H9 (cell line): Measurements from ENCODE around the gene TMEM250. TPM values are rescaled to one million over a fixed set of nuclear protein-coding genes. Genes with fewer than 3 reads are reported as not detected.

Source experiments
- DNase-seq: peaks from one replicate; pipeline ENCODE4 v3.0.0-alpha.2; 2017
- H2AFZ ChIP-seq: one replicate; pipeline ENCODE4 v1.6.1; 2013; ENCODE audit warnings: mild to moderate bottlenecking, low read length, control low read depth, moderate library complexity
- H2AK5ac ChIP-seq: 2 replicates; pipeline ENCODE4 v1.6.1; 2013; ENCODE audit warnings: low read length, control low read depth, mixed read lengths; ENCODE audit not compliant: insufficient read length
- H2BK120ac ChIP-seq: one replicate; pipeline ENCODE4 v1.6.1; 2013; ENCODE audit warnings: low read depth, mild to moderate bottlenecking, low read length, control low read depth, inconsistent platforms; ENCODE audit not compliant: poor library complexity, severe bottlenecking
- H2BK12ac ChIP-seq: 2 replicates; pipeline ENCODE4 v1.6.1; 2013; ENCODE audit warnings: low read length, control low read depth, mixed read lengths, low read depth; ENCODE audit not compliant: insufficient read length
- H2BK15ac ChIP-seq: 2 replicates; pipeline ENCODE4 v1.6.1; 2013; ENCODE audit warnings: low read depth, low read length, control low read depth
- H2BK20ac ChIP-seq: one replicate; pipeline ENCODE4 v1.6.1; 2013; ENCODE audit warnings: low read depth, mild to moderate bottlenecking, low read length, control low read depth, inconsistent platforms; ENCODE audit not compliant: poor library complexity, severe bottlenecking
- H2BK5ac ChIP-seq: 2 replicates; pipeline ENCODE4 v1.6.1; 2013; ENCODE audit warnings: low read length, control low read depth, mixed read lengths; ENCODE audit not compliant: insufficient read length
- H3K14ac ChIP-seq: 2 replicates; pipeline ENCODE4 v1.6.1; 2013; ENCODE audit warnings: low read length, control low read depth; ENCODE audit not compliant: insufficient read depth
- H3K18ac ChIP-seq: 2 replicates; pipeline ENCODE4 v1.6.1; 2013; ENCODE audit warnings: low read depth, mild to moderate bottlenecking, mixed read lengths, low read length, control low read depth; ENCODE audit not compliant: insufficient read length
- H3K23ac ChIP-seq: 2 replicates; pipeline ENCODE4 v1.6.1; 2013; ENCODE audit warnings: low read length, control low read depth, mixed read lengths, low read depth; ENCODE audit not compliant: insufficient read length
- H3K23me2 ChIP-seq: 2 replicates; pipeline ENCODE4 v1.6.1; 2013; ENCODE audit warnings: low read depth, mild to moderate bottlenecking, mixed read lengths, low read length, control low read depth; ENCODE audit not compliant: insufficient read length, poor library complexity, severe bottlenecking
- H3K27ac ChIP-seq: 2 replicates; pipeline ENCODE4 v1.5.1; 2013; ENCODE audit warnings: low read length, control low read depth, mixed read lengths, low read depth; ENCODE audit not compliant: insufficient read length
- H3K27me3 ChIP-seq: 2 replicates; pipeline ENCODE4 v1.6.1; 2013; ENCODE audit warnings: low read length, control low read depth, inconsistent platforms; ENCODE audit not compliant: insufficient read depth
- H3K4ac ChIP-seq: 2 replicates; pipeline ENCODE4 v1.6.1; 2013; ENCODE audit warnings: low read depth, mild to moderate bottlenecking, control low read depth, inconsistent platforms, low read length, moderate library complexity
- H3K4me1 ChIP-seq: 2 replicates; pipeline ENCODE4 v1.6.1; 2013; ENCODE audit warnings: low read length, control low read depth, inconsistent platforms; ENCODE audit not compliant: insufficient read depth
- H3K4me2 ChIP-seq: 2 replicates; pipeline ENCODE4 v1.6.1; 2013; ENCODE audit warnings: low read length, control low read depth, mixed read lengths; ENCODE audit not compliant: insufficient read length, insufficient read depth
- H3K56ac ChIP-seq: 2 replicates; pipeline ENCODE4 v1.6.1; 2013; ENCODE audit warnings: low read depth, mild to moderate bottlenecking, mixed read lengths, low read length, control low read depth; ENCODE audit not compliant: insufficient read length
- H3K79me1 ChIP-seq: 2 replicates; pipeline ENCODE4 v1.6.1; 2013; ENCODE audit warnings: low read depth, mild to moderate bottlenecking, moderate library complexity, low read length, control low read depth, inconsistent platforms; ENCODE audit not compliant: insufficient read depth, poor library complexity, severe bottlenecking
- H3K79me2 ChIP-seq: 2 replicates; pipeline ENCODE4 v1.6.1; 2013; ENCODE audit warnings: low read length, control low read depth, inconsistent platforms; ENCODE audit not compliant: insufficient read depth
- H3K9ac ChIP-seq: 2 replicates; pipeline ENCODE4 v1.6.1; 2013; ENCODE audit warnings: low read length, control low read depth, mixed read lengths; ENCODE audit not compliant: insufficient read length; ENCODE audit errors: extremely low read depth
- H3K9me3 ChIP-seq: one replicate; pipeline ENCODE4 v1.6.1; 2013; ENCODE audit warnings: low read depth, low read length, inconsistent platforms; ENCODE audit not compliant: control insufficient read depth
- H3T11ph ChIP-seq: one replicate; pipeline ENCODE4 v1.6.1; 2013; ENCODE audit warnings: mild to moderate bottlenecking, low read length, control low read depth, inconsistent platforms
- H4K20me1 ChIP-seq: one replicate; pipeline ENCODE4 v1.6.1; 2013; ENCODE audit not compliant: control insufficient read depth, insufficient read length, insufficient read depth
- H4K5ac ChIP-seq: 2 replicates; pipeline ENCODE4 v1.6.1; 2013; ENCODE audit warnings: low read depth, mild to moderate bottlenecking, mixed read lengths, low read length, control low read depth; ENCODE audit not compliant: insufficient read length
- H4K8ac ChIP-seq: replicated peaks from 2 replicates; pipeline ENCODE4 v1.6.1; 2013; ENCODE audit warnings: low read length, control low read depth, mixed read lengths, low read depth; ENCODE audit not compliant: insufficient read length
- H4K91ac ChIP-seq: 2 replicates; pipeline ENCODE4 v1.6.1; 2013; ENCODE audit warnings: low read depth, mild to moderate bottlenecking, moderate library complexity, mixed read lengths, low read length, control low read depth; ENCODE audit not compliant: insufficient read length
- H3K27ac Mint-ChIP-seq, 3 experiments: 2 replicates in 2 of 3; 3 replicates in 1 of 3; pipeline ENCODE4 v1.8.0; 2020 to 2021; ENCODE audit warnings: mixed read lengths in 3 of 3, mild to moderate bottlenecking in 1 of 3, moderate library complexity in 1 of 3
- H3K27me3 Mint-ChIP-seq: 2 replicates; pipeline ENCODE4 v1.8.0; 2021; ENCODE audit warnings: low read depth, mild to moderate bottlenecking, moderate library complexity, mixed read lengths
- H3K36me3 Mint-ChIP-seq, 3 experiments: 2 replicates in 2 of 3; 3 replicates in 1 of 3; pipeline ENCODE4 v1.8.0; 2020 to 2021; ENCODE audit warnings: low read depth in 3 of 3, mixed read lengths in 3 of 3; ENCODE audit not compliant: insufficient read depth in 1 of 3
- H3K4me1 Mint-ChIP-seq, 2 experiments: 2 replicates each; pipeline ENCODE4 v1.8.0; 2020; ENCODE audit warnings: mixed read lengths in 2 of 2
- H3K4me3 Mint-ChIP-seq, 2 experiments: 2 replicates in 1 of 2; 3 replicates in 1 of 2; pipeline ENCODE4 v1.8.0; 2020 to 2021; ENCODE audit warnings: mild to moderate bottlenecking in 2 of 2, mixed read lengths in 2 of 2, moderate library complexity in 1 of 2
- H3K9me3 Mint-ChIP-seq, 2 experiments: 2 replicates in 1 of 2; 3 replicates in 1 of 2; pipeline ENCODE4 v1.8.0; 2020; ENCODE audit warnings: mild to moderate bottlenecking in 2 of 2, mixed read lengths in 2 of 2, moderate library complexity in 1 of 2
- WGBS: extraction: QIAGEN DNeasy Blood & Tissue Kit; methylation state at CpG from one replicate; pipeline ENCODE4 v1.1.7; 2013; ENCODE audit warnings: missing lambda C conversion rate, low lambda C conversion rate, mixed read lengths; ENCODE audit not compliant: insufficient read length; ENCODE audit errors: extremely low coverage; 5-methylcytosine and 5-hydroxymethylcytosine counted together
- total RNA-seq: library from RNA; stranded (reverse); gene quantifications from 2 replicates; pipeline ENCODE4 v1.2.1, GENCODE V29; 2021
- TF ChIP-seq, protein P1 (sequence below): fragments of 200-600 bp; sonication (generic); conservative IDR thresholded peaks from 3 replicates; pipeline ENCODE4 v1.8.0; 2021; ENCODE audit warnings: antibody characterized with exemption, mild to moderate bottlenecking

TMEM250 gene
- total RNA-seq, 1 experiment from 2014 or later: 48.1 TPM

GRCh38 chr9:136112541-136112940 is 6.1 kb downstream of the TMEM250 start:
- Histone ChIP-seq H3K18ac (no peak overlapping the region), H3K4me1 (no peaks in the 10 kb centered on the region; the same call in 1 of the 2 replicates), H2BK15ac (no peak overlapping the region), H3K23ac (no peak overlapping the region), H3K4me2 (no peak overlapping the region), H3K4ac (no peak overlapping the region), H2AK5ac (no peak overlapping the region), H2AFZ (no peak overlapping the region), H3K14ac (no peak overlapping the region), H4K91ac (no peak overlapping the region), H3K79me1 (no peaks in the 10 kb centered on the region), H4K5ac (no peak overlapping the region), H3K27me3 (no peaks in the 10 kb centered on the region), H3K79me2 (no peaks in the 10 kb centered on the region), H3K23me2 (no peaks in the 10 kb centered on the region), H3K9ac (no peak overlapping the region), H2BK12ac (no peak overlapping the region), H2BK120ac (no peak overlapping the region), H4K20me1 (no peaks in the 10 kb centered on the region), H3K9me3 (no peaks in the 10 kb centered on the region), H3T11ph (no peak overlapping the region), H3K27ac (no peak overlapping the region), H2BK20ac (no peak overlapping the region), H3K56ac (no peak overlapping the region), H4K8ac (no peak overlapping the region), H2BK5ac (no peak overlapping the region)
- TF ChIP-seq, protein P1, sequence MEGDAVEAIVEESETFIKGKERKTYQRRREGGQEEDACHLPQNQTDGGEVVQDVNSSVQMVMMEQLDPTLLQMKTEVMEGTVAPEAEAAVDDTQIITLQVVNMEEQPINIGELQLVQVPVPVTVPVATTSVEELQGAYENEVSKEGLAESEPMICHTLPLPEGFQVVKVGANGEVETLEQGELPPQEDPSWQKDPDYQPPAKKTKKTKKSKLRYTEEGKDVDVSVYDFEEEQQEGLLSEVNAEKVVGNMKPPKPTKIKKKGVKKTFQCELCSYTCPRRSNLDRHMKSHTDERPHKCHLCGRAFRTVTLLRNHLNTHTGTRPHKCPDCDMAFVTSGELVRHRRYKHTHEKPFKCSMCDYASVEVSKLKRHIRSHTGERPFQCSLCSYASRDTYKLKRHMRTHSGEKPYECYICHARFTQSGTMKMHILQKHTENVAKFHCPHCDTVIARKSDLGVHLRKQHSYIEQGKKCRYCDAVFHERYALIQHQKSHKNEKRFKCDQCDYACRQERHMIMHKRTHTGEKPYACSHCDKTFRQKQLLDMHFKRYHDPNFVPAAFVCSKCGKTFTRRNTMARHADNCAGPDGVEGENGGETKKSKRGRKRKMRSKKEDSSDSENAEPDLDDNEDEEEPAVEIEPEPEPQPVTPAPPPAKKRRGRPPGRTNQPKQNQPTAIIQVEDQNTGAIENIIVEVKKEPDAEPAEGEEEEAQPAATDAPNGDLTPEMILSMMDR: no peak
- Mint-ChIP-seq H3K27me3 (no peaks in the 10 kb centered on the region), H3K27ac (no peak overlapping the region; a peak in 1 of 7 replicates), H3K4me1 (peaks cover 20 to 27% of the 10 kb centered on the region in 2 experiments), H3K36me3 (peaks cover 1 to 18% (median 17%) of the 10 kb centered on the region in 3 experiments; a peak in 5 of 7 replicates), H3K4me3 (no peak overlapping the region), H3K9me3 (no peaks in the 10 kb centered on the region)
- WGBS: no CpG with 5 or more reads among the region's 11 CpGs
- no peak for DNase-seq
